ENCODE measurements around the gene RASL12. TPM values are rescaled to one million over a fixed set of nuclear protein-coding genes. Genes with fewer than 3 reads are reported as not detected.
"Not testable (repeated sequence)": the region's sequence is repeated elsewhere in the genome, so short reads cannot be mapped to it uniquely, and the experiment has no call there.

RASL12 gene
- total RNA-seq = not detected

DNA sequence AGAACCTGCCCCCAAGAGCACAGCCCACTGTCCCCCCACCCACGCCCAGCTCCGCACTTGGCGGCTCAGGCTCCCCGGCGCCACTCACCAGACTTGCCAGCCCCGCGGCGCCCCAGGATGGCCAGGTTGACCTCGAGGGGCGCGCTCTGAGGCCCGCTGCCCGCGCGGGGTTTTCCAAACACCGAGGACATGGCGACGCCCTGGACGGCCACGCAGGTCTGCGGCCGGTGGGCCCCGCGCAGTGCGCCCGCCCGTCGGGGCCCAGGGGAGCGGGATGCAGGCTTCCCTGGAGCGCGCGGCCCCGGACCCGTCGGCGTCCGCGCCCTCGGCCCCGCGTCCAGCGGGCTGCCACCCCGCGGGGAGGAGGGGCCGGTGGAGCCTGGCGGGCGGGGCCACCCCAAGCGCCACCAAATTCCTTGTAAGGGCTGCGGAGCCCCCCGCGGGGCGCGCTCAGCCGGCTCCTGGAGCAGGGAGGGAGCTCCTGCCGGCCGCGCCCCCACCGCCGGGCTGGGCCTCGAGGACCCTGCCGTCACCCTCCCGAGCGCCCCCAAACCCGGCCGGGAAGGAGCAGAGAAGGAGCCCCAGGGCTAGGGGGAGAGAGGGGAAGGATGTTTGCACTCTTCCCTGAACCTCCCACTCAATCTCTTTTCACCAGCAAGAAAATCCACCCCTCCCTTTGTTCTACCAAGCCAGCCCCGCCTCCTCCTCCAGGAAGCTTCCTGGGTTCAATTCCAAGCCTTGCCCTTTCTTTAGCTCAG is at the start of gene RASL12:
Gene RASL12 (minus strand): TSS at position 347 of the 758 bp plus-strand sequence. CDS start 156 bp downstream, at position 191.
- H3K9me3 Mint-ChIP-seq = no peaks in the 10 kb centered on the region
- no peak for ATAC-seq (replicated peaks)
- H3K27ac Mint-ChIP-seq = no peak within 1 kb of the TSS
- H3K4me1 Mint-ChIP-seq = peaks cover 5% of the 10 kb centered on the region
- peaks cover 28% of the 10 kb centered on the region for H3K27me3 Mint-ChIP-seq
- H3K4me3 Mint-ChIP-seq = peak within 1 kb of the TSS; percentile 39
- H3K36me3 Mint-ChIP-seq (ENCODE audit: low read depth) = peaks cover 6% of the 10 kb centered on the region

DNA sequence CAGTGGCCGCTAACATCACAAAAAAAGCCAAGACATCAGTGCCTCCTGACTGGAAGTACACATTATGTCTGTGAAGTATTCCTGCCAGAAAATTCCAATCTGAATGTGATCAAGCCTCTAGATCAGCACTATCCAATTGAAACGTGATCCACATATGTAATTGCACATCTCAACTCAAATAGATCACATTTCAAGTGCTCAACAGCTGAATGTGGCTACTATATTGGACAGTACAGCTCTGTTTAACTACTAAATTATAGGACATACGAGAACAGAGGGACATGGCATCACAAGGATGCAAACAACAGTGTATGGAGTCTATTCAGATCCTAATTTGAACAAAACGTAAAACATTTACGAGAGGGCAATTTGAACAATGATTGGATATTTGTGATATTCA is 47.8 kb upstream of the RASL12 start:
- ATAC-seq (replicated peaks) = no peak
- Mint-ChIP-seq H3K4me3 (no peak overlapping the region), H3K9me3 (no peaks in the 10 kb centered on the region), H3K4me1 (peaks cover 8% of the 10 kb centered on the region), H3K27me3 (no peaks in the 10 kb centered on the region), H3K27ac (no peak overlapping the region), H3K36me3 (ENCODE audit: low read depth) (peaks cover 92% of the 10 kb centered on the region)

DNA sequence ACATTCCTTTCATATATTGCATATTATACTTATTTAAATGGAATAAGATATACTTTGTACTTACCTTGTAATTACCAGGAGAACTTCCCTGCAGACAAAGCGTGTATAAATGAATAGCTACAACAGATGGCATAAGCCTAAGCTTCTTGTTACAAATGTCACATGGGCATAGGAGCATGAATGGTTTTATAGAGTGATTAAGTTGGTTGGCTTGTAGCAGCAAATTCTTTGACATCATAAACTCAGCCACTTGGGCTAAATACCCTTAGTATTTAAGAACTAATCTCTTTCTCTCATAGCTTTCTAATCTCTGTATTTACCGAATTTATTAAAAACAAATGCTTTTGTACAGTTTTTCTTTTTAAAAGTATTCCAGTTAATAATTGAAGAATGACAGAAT is 47.3 kb upstream of the RASL12 start, which contains the start of gene UBAP1L:
Gene UBAP1L (minus strand): TSS at position 115 of the 400 bp plus-strand sequence. CDS start 8,985 bp downstream, outside the sequence.
- Mint-ChIP-seq H3K4me3 (no peak within 1 kb of the TSS), H3K27ac (no peak within 1 kb of the TSS), H3K4me1 (peaks cover 8% of the 10 kb centered on the region), H3K27me3 (no peaks in the 10 kb centered on the region), H3K36me3 (ENCODE audit: low read depth) (peaks cover 88% of the 10 kb centered on the region), H3K9me3 (no peaks in the 10 kb centered on the region)
- ATAC-seq (replicated peaks) = no peak

- ATAC-seq (replicated peaks) = no peak
- Mint-ChIP-seq H3K27me3 (no peaks in the 10 kb centered on the region), H3K9me3 (no peaks in the 10 kb centered on the region), H3K4me1 (peaks cover 3% of the 10 kb centered on the region), H3K4me3 (no peak overlapping the region), H3K27ac (peak overlapping the region; percentile 12), H3K36me3 (ENCODE audit: low read depth) (peaks cover 71% of the 10 kb centered on the region)
These were observed 43.0 kb upstream of the RASL12 start for GRCh38 chr15:65110676-65111292.

- no peaks in the 10 kb centered on the region for H3K27me3 Mint-ChIP-seq
- no peaks in the 10 kb centered on the region for H3K9me3 Mint-ChIP-seq
- peaks cover 3% of the 10 kb centered on the region for H3K4me1 Mint-ChIP-seq
- peak overlapping the region; percentile 68 for H3K27ac Mint-ChIP-seq
- H3K36me3 Mint-ChIP-seq (ENCODE audit: low read depth) = peaks cover 58% of the 10 kb centered on the region
- no peak overlapping the region for H3K4me3 Mint-ChIP-seq
- no peak for ATAC-seq (replicated peaks)
These were observed 38.3 kb upstream of the RASL12 start for GRCh38 chr15:65106011-65106590.

- Mint-ChIP-seq H3K36me3 (ENCODE audit: low read depth) (peaks cover 69% of the 10 kb centered on the region), H3K27ac (no peak overlapping the region), H3K9me3 (no peaks in the 10 kb centered on the region), H3K4me1 (no peaks in the 10 kb centered on the region), H3K4me3 (no peak overlapping the region), H3K27me3 (no peaks in the 10 kb centered on the region)
- ATAC-seq (replicated peaks) = no peak
These were observed 37.2 kb upstream of the RASL12 start for GRCh38 chr15:65105038-65105437.

DNA sequence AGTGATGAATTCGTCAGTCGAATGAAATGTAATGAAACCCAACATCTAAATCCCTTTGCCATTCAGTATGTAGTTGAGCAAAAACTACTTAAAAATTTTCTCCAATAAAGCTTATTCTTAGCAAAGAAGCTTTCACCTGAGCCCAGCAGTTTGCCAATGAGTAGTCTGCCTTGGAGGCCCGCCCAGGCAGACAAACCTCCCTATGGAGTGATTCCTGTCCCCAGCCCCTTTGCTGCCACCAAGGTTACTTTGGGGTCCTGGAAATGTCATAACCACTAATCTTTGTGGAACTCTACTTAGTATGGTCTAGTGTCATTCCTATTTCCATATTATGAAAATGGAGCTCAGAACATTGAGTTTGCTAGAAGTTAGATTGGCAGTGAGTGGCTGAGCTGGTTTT is 35.1 kb upstream of the RASL12 start:
- Mint-ChIP-seq H3K4me3 (no peak overlapping the region), H3K36me3 (ENCODE audit: low read depth) (peaks cover 84% of the 10 kb centered on the region), H3K27me3 (no peaks in the 10 kb centered on the region), H3K9me3 (no peaks in the 10 kb centered on the region), H3K4me1 (no peaks in the 10 kb centered on the region), H3K27ac (peak overlapping the region; percentile 7)
- no peak for ATAC-seq (replicated peaks)

GRCh38 chr15:65101891-65102708 is 34.3 kb upstream of the RASL12 start:
- H3K27ac Mint-ChIP-seq = no peak overlapping the region
- H3K4me3 Mint-ChIP-seq = no peak overlapping the region
- H3K4me1 Mint-ChIP-seq = no peaks in the 10 kb centered on the region
- peaks cover 84% of the 10 kb centered on the region for H3K36me3 Mint-ChIP-seq (ENCODE audit: low read depth)
- H3K9me3 Mint-ChIP-seq = no peaks in the 10 kb centered on the region
- H3K27me3 Mint-ChIP-seq = no peaks in the 10 kb centered on the region
- no peak for ATAC-seq (replicated peaks)

DNA sequence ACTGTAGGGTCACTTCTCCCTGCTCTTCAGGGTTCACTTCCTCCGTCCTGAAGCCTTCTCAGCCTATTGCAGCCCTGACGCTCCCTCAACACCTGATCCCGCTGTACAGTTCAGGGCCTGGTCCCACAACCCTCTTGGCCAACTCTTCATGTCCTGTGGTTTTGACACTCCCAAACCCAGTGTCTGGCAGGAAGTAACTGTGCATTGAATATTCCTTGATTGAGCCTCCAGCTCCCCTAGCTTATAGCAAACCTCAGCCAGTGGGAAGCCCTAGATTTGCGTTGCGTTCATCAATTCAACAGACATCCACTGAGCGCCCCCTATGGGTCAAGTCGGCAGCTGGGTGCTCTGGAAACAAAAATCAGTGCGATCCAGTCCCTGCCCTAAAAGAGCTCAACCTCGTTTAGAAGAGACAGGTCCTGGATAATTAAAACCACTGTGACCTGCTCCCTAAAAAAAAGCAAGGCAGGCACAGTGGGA is 33.7 kb upstream of the RASL12 start:
- Mint-ChIP-seq H3K36me3 (ENCODE audit: low read depth) (peaks cover 79% of the 10 kb centered on the region), H3K9me3 (no peaks in the 10 kb centered on the region)

GRCh38 chr15:65100442-65100841 is 32.7 kb upstream of the RASL12 start:
- Mint-ChIP-seq H3K36me3 (ENCODE audit: low read depth) (peaks cover 69% of the 10 kb centered on the region), H3K4me1 (no peaks in the 10 kb centered on the region), H3K9me3 (no peaks in the 10 kb centered on the region), H3K27me3 (no peaks in the 10 kb centered on the region), H3K4me3 (no peak overlapping the region), H3K27ac (no peak overlapping the region)
- no peak for ATAC-seq (replicated peaks)

More for the DNA sequence above, 33.7 kb upstream of the RASL12 start:
- Mint-ChIP-seq H3K27ac (no peak overlapping the region), H3K27me3 (no peaks in the 10 kb centered on the region), H3K4me1 (no peaks in the 10 kb centered on the region), H3K4me3 (no peak overlapping the region)
- ATAC-seq (replicated peaks) = no peak

GRCh38 chr15:65099801-65100200 is 32.0 kb upstream of the RASL12 start:
- H3K36me3 Mint-ChIP-seq (ENCODE audit: low read depth) = peaks cover 64% of the 10 kb centered on the region
- H3K27me3 Mint-ChIP-seq; H3K27ac Mint-ChIP-seq; H3K4me3 Mint-ChIP-seq; H3K4me1 Mint-ChIP-seq; H3K9me3 Mint-ChIP-seq; ATAC-seq (replicated peaks): not testable (repeated sequence)

- Mint-ChIP-seq H3K9me3 (no peaks in the 10 kb centered on the region), H3K27me3 (no peaks in the 10 kb centered on the region), H3K4me3 (no peak overlapping the region), H3K27ac (no peak overlapping the region), H3K36me3 (ENCODE audit: low read depth) (peaks cover 63% of the 10 kb centered on the region), H3K4me1 (no peaks in the 10 kb centered on the region)
- no peak for ATAC-seq (replicated peaks)
These were observed 31.5 kb upstream of the RASL12 start for GRCh38 chr15:65099336-65099735.

- Mint-ChIP-seq H3K4me3 (no peak overlapping the region), H3K27me3 (no peaks in the 10 kb centered on the region), H3K4me1 (no peaks in the 10 kb centered on the region), H3K9me3 (no peaks in the 10 kb centered on the region), H3K36me3 (ENCODE audit: low read depth) (peaks cover 48% of the 10 kb centered on the region), H3K27ac (peak overlapping the region; percentile 18)
- ATAC-seq (replicated peaks) = no peak
These were observed 30.0 kb upstream of the RASL12 start for GRCh38 chr15:65097651-65098263.
